Measurements from ENCODE around the gene CNGA3. TPM values are rescaled to one million over a fixed set of nuclear protein-coding genes. Genes with fewer than 3 reads are reported as not detected.

CNGA3 gene
- not detected in 2 replicates for total RNA-seq (2013; cell fraction: nucleolus; rRNA removed)
- not detected in 2 replicates for total RNA-seq (2014; rRNA removed)
- total RNA-seq (2014; rRNA removed; fragmentation: Illumina TruSeq; extraction: Trizol) = not detected in 2 replicates
- not detected in 2 replicates for total RNA-seq (2021)
- not detected for polyA plus RNA-seq (2011; ENCODE audit: low read depth)
- not detected in 2 replicates for polyA plus RNA-seq (2011; rRNA removed)
- polyA plus RNA-seq (2011; cell fraction: cytosol; rRNA removed) = not detected in 2 replicates
- not detected in 2 replicates for polyA plus RNA-seq (2011; cell fraction: nucleus; rRNA removed)
- polyA plus RNA-seq (2012) = not detected in 2 replicates
- polyA plus RNA-seq (2014; fragmentation: Illumina TruSeq; extraction: Trizol) = not detected in 2 replicates
- polyA plus RNA-seq (2014; fragmentation: Nextera tagmentation; extraction: Ambion mirVana) = not detected
- not detected in 2 replicates for polyA plus RNA-seq (2014; rRNA removed)
- not detected for polyA plus RNA-seq (2016; fragmentation: Nextera tagmentation; extraction: Ambion mirVana)
- not detected in 2 replicates for polyA minus RNA-seq (2011; rRNA and poly(A)+ RNA removed)
- not detected in 2 replicates for polyA minus RNA-seq (2011; cell fraction: cytosol; rRNA and poly(A)+ RNA removed)
- not detected in 2 replicates for polyA minus RNA-seq (2011; cell fraction: nucleus; rRNA and poly(A)+ RNA removed)
- Bru-seq, nascent RNA = not detected
- not detected for BruChase-seq, experiment 1, labeled RNA remaining after a 6-hour chase
- percentile 2 among the genes with signal in this experiment for BruChase-seq, experiment 2, labeled RNA remaining after a 2-hour chase
- long read RNA-seq, experiment 1 = 0 reads
- long read RNA-seq, experiment 2 = 0 reads

GRCh38 chr2:98346311-98347236, at the start of gene CNGA3:
TSS of gene CNGA3 (plus strand) at chr2:98346456. CDS start at chr2:98369976, 23,520 bp downstream.
- FAIRE-seq = no peak
- RAD21 ChIA-PET (ENCODE audit: unreplicated experiment) = no interaction called here
- no peak within 1 kb of the TSS for H3K9ac ChIP-seq (ENCODE audit: control insufficient read depth, insufficient read depth, low read length)
- in situ Hi-C loops (cut with MboI) = no loop called here
- SMC1A ChIA-PET (ENCODE audit: uncharacterized antibody, unreplicated experiment) = no interaction called here
- DNase-seq (ENCODE audit: low read depth, low spot score) = no peak
- H2AFZ ChIP-seq (ENCODE audit: control insufficient read depth, low read depth, low read length) = no peak within 1 kb of the TSS
- H3K9me3 ChIP-seq (replicated peaks; ENCODE audit: control insufficient read depth, insufficient read depth, low read length) = no peaks in the 10 kb centered on the region; the same call in 2 of the 3 replicates
- POLR2A ChIA-PET = no interaction called here
- no peak within 1 kb of the TSS for H3K4me2 ChIP-seq (ENCODE audit: control insufficient read depth, insufficient read depth)
- BruUV-seq (replicated peaks) = no TSS peak
- TF ChIP-seq REST (IDR thresholded peaks at IDR 0.05; ENCODE audit: low read depth, low read length) (peak; percentile 78), EP300 (IDR thresholded peaks at IDR 0.05; ENCODE audit: borderline replicate concordance in 1 of 2, control insufficient read depth in 1 of 2, low read depth in 2 of 2, low read length in 2 of 2) (no peak)
- no peaks in the 10 kb centered on the region for H3K4me1 ChIP-seq (ENCODE audit: control insufficient read depth, insufficient read depth, low read length)
- H3K27me3 ChIP-seq (replicated peaks in 1 of 2; ENCODE audit: control insufficient read depth in 2 of 2, insufficient read depth in 2 of 2, low read length in 1 of 2) = peaks cover 8 to 16% of the 10 kb centered on the region in 2 experiments
- intact Hi-C loops (cut with micrococcal nuclease; ENCODE audit: unreplicated experiment) = no loop called here
- WGBS (ENCODE audit: insufficient coverage, insufficient replicate concordance, low lambda C conversion rate, missing lambda C conversion rate) = 56% methylated on average over 67 of the region's 72 CpGs
- ATAC-seq = no peak
- no peaks in the 10 kb centered on the region for H3K79me2 ChIP-seq (ENCODE audit: control insufficient read depth, insufficient read depth, low read length)
- H4K20me1 ChIP-seq (ENCODE audit: control insufficient read depth, insufficient read depth) = no peaks in the 10 kb centered on the region
- no peak within 1 kb of the TSS for H3K4me3 ChIP-seq
- H3K36me3 ChIP-seq (ENCODE audit: control insufficient read depth in 2 of 2, insufficient read depth in 2 of 2, low read length in 1 of 2) = no peaks in the 10 kb centered on the region
- CTCF ChIA-PET = no interaction called here
- no peak within 1 kb of the TSS for H3K27ac ChIP-seq (ENCODE audit: control insufficient read depth, insufficient read depth)
